Measurements from ENCODE around the gene PIGL. TPM values are rescaled to one million over a fixed set of nuclear protein-coding genes. Genes with fewer than 3 reads are reported as not detected.

The PIGL gene
- total RNA-seq, 1 experiment from 2014 or later = 9.9 TPM

DNA sequence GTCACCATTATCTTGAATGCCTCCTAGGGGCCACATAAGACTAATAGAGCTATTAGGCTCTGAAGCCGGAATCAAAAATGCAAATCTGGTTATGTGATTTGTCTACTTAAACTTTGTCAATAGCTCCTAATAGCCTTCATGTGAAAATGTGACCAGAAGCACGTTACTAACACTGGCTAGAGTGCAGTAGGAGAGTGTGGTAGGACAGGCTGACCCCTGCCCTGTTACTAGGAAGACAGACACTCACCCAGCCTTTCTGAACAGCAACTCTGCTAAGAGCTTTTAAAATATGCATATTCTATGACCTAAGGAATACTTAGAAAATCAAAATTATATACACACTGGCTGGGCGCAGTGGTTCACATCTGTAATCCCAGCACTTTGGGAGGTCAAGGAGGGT is 110.0 kb downstream of the PIGL start:
- in situ Hi-C loops (cut with HindIII; ENCODE audit: low pct_unique_long_range_greater_than_20kb, low sequenced_read_pairs) = no loop called here
- no peak for DNase-seq (ENCODE audit: low read depth, low spot score)

DNA sequence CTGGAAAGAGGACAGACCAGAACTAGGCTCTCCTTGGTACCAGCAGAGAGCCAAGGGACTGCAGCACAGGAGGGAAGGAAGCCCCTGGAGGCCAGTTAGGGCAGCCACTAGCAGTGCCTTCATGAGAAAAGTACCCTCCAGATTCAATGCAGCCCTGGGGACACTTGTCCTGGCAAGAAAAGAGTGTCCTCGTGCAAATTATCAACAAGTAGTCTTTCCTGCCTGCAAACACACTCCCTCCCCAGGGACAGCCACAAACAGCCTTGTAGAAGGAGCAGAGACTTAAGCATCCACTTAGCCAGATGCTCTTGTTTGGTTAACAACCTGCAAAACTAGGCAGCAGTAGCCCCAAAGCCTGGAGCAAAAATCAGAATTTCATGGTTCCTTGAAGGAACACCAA is 112.0 kb downstream of the PIGL start:
- no peak for DNase-seq (ENCODE audit: low read depth, low spot score)
- in situ Hi-C loops (cut with HindIII; ENCODE audit: low pct_unique_long_range_greater_than_20kb, low sequenced_read_pairs) = no loop called here

GRCh38 chr17:16329519-16330271 is 112.7 kb downstream of the PIGL start:
- in situ Hi-C loops (cut with HindIII; ENCODE audit: low pct_unique_long_range_greater_than_20kb, low sequenced_read_pairs) = no loop called here
- DNase-seq (ENCODE audit: low read depth, low spot score) = no peak

- DNase-seq (ENCODE audit: low read depth, low spot score) = no peak
- in situ Hi-C loops (cut with HindIII; ENCODE audit: low pct_unique_long_range_greater_than_20kb, low sequenced_read_pairs) = no loop called here
Observed at GRCh38 chr17:16338391-16338790, 121.4 kb downstream of the PIGL start.

- in situ Hi-C loops (cut with HindIII; ENCODE audit: low pct_unique_long_range_greater_than_20kb, low sequenced_read_pairs) = no loop called here
- DNase-seq (ENCODE audit: low read depth, low spot score) = no peak
Observed at GRCh38 chr17:16339402-16339801, 122.4 kb downstream of the PIGL start.

- DNase-seq (ENCODE audit: low read depth, low spot score) = no peak
- in situ Hi-C loops (cut with HindIII; ENCODE audit: low pct_unique_long_range_greater_than_20kb, low sequenced_read_pairs) = no loop called here
Observed at GRCh38 chr17:16339959-16340358, 122.9 kb downstream of the PIGL start.

- in situ Hi-C loops (cut with HindIII; ENCODE audit: low pct_unique_long_range_greater_than_20kb, low sequenced_read_pairs) = no loop called here
- DNase-seq (ENCODE audit: low read depth, low spot score) = no peak
Observed at GRCh38 chr17:16342979-16343378, 126.0 kb downstream of the PIGL start.

- in situ Hi-C loops (cut with HindIII; ENCODE audit: low pct_unique_long_range_greater_than_20kb, low sequenced_read_pairs) = no loop called here
- DNase-seq (ENCODE audit: low read depth, low spot score) = no peak
Observed at GRCh38 chr17:16343569-16343968, 126.6 kb downstream of the PIGL start.

DNA sequence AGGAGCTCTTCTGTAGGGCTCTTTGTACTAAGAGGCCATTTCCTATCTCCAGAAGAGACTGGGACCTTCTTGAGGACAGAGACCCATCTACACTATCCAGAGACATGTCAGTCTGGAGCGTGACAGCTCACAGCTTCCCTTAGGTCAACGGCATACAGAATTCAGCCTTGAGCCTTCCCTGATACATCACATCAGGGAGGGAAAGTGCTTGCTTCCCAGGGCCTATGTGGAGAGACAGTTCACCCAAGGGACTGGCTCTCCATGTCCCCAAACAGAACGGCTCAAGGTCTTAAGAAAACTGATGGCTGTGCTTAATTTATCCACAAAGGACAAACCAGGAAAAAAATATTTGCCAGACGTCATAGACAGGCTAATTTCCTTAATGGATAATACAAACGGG is 128.6 kb downstream of the PIGL start:
- in situ Hi-C loops (cut with HindIII; ENCODE audit: low pct_unique_long_range_greater_than_20kb, low sequenced_read_pairs) = no loop called here

DNA sequence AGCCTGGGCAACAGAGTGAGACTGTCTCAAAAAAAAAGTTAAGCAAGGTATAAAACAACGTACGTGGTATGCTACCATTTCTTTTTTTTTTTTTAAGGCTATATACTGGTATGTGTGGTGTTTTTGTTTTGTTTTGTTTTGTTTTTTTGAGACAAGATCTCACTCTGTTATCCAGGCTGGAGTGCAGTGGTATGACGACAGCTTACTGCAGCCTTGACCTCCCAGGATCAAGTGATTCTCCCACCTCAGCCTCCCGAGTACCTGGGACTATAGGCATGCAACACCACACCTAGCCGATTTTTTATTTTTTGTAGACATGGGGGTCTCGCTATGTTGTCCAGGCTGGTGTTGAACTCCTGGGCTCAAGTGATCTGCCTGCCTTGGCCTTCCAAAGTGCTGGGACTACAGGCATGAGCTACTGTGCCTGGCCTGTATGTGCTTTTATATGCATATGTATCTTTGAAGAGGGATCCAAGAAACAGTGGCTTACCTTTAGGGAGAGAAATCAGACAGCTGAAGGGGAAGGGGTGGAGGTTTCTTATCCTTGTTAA is 129.8 kb downstream of the PIGL start:
- in situ Hi-C loops (cut with HindIII; ENCODE audit: low pct_unique_long_range_greater_than_20kb, low sequenced_read_pairs) = no loop called here
- DNase-seq (ENCODE audit: low read depth, low spot score) = no peak

More for the DNA sequence above, 128.6 kb downstream of the PIGL start:
- no peak for DNase-seq (ENCODE audit: low read depth, low spot score)

GRCh38 chr17:16348586-16348985 is 131.6 kb downstream of the PIGL start:
- in situ Hi-C loops (cut with HindIII; ENCODE audit: low pct_unique_long_range_greater_than_20kb, low sequenced_read_pairs) = no loop called here
- DNase-seq (ENCODE audit: low read depth, low spot score) = no peak

- no peak for DNase-seq (ENCODE audit: low read depth, low spot score)
- in situ Hi-C loops (cut with HindIII; ENCODE audit: low pct_unique_long_range_greater_than_20kb, low sequenced_read_pairs) = no loop called here
Observed at GRCh38 chr17:16349431-16349830, 132.4 kb downstream of the PIGL start.

- no peak for DNase-seq (ENCODE audit: low read depth, low spot score)
- in situ Hi-C loops (cut with HindIII; ENCODE audit: low pct_unique_long_range_greater_than_20kb, low sequenced_read_pairs) = no loop called here
Observed at GRCh38 chr17:16351831-16352230, 134.8 kb downstream of the PIGL start.

- in situ Hi-C loops (cut with HindIII; ENCODE audit: low pct_unique_long_range_greater_than_20kb, low sequenced_read_pairs) = no loop called here
- no peak for DNase-seq (ENCODE audit: low read depth, low spot score)
Observed at GRCh38 chr17:16352303-16352666, 135.3 kb downstream of the PIGL start.

- no peak for DNase-seq (ENCODE audit: low read depth, low spot score)
- in situ Hi-C loops (cut with HindIII; ENCODE audit: low pct_unique_long_range_greater_than_20kb, low sequenced_read_pairs) = no loop called here
Observed at GRCh38 chr17:16352667-16353316, 135.8 kb downstream of the PIGL start.

DNA sequence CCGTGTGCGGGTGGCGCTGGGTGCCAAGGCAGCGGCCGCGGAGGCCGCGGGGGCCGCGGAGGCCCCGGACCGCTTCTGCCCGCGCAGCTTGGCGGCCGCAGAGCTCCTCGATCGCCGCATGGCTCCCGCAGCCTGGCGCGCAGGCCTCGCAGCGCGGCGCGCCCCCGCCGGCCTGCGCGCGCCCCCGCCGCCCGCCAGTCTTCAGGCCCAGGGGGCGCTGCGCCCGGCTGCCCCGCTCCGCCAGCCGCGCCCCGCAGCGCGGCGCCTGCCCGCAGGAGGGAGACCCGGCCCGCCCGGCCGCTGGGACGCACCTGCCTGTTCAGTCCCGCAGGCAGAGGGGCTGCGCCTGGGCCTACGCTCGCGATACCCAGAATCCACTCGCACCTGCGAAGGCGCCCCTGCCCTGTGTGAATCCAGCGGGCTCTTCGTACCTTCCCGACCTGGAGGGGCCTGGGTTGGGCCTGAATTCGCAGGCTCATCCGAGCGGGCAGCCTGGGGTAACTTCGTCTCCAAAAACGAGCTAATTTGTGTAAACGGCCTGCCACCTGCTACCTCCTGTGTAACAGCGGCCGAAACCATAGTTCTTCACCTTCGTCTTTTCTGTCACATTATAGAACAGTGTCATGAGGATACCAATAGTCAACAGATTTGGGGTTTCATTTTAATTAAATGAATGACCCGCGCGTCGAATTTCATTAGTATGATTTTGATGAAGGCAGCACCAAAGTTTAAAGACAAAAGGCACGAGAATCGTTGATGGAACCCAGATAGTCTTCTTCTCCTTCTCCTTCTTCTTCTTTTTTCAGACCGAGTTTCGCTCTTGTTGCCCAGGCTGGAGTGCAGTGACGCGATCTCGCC is 136.5 kb downstream of the PIGL start, which contains the start of gene CENPV:
Gene CENPV, minus strand, starts transcription at position 153 of the 858 bp plus-strand sequence. Its CDS starts 33 bp downstream, at position 120.
- no peak for DNase-seq (ENCODE audit: low read depth, low spot score)
- in situ Hi-C loops (cut with HindIII; ENCODE audit: low pct_unique_long_range_greater_than_20kb, low sequenced_read_pairs) = no loop called here

DNA sequence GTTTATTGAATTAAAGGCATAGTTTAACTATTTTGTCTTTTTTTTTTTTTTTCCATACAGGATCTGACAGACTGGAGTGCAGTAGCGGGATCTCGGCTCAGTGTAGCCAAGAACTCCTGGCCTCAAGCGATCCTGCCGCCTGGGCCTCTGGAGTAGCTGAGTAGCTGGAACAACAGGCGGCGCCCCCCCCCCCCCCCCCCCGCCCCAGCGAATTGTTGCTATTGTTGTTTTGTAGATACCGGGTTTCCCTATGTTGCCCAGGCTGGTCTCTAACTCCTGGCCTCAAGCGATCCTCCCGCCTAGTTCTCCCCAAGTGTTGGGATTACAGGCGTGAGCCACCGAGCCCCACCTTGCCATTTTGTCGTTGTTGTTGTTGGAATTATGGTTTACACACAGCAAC is 137.6 kb downstream of the PIGL start:
- DNase-seq (ENCODE audit: low read depth, low spot score) = no peak
- in situ Hi-C loops (cut with HindIII; ENCODE audit: low pct_unique_long_range_greater_than_20kb, low sequenced_read_pairs) = no loop called here

- in situ Hi-C loops (cut with HindIII; ENCODE audit: low pct_unique_long_range_greater_than_20kb, low sequenced_read_pairs) = no loop called here
- no peak for DNase-seq (ENCODE audit: low read depth, low spot score)
Observed at GRCh38 chr17:16358394-16358793, 141.4 kb downstream of the PIGL start.
